Thoracic aorta (tissue), 2 donors: ENCODE data around the gene GOLGA6C. TPM values are rescaled to one million over a fixed set of nuclear protein-coding genes. Genes with fewer than 3 reads are reported as not detected.
"Not testable (repeated sequence)": the region's sequence is repeated elsewhere in the genome, so short reads cannot be mapped to it uniquely, and the experiment has no call there.

ENCODE experiments used
- ATAC-seq: fragments of 150-250 bp; one replicate; pipeline ENCODE4 v1.8.0; 2017; ENCODE audit warnings: low read depth; ENCODE audit not compliant: insufficient number of reproducible peaks, low FRiP score
- DNase-seq: peaks from one replicate; pipeline ENCODE4 v3.0.0-alpha.2; 2020; ENCODE audit warnings: low spot score
- H3K27ac ChIP-seq, 2 donors: fragments of 200-600 bp; sonication (generic); 1 replicate in 1 of 2; 2 replicates in 1 of 2; pipeline ENCODE4 v1.5.1; 2016; ENCODE audit warnings: mild to moderate bottlenecking in 2 of 2, moderate library complexity in 2 of 2
- H3K27me3 ChIP-seq: fragments of 200-600 bp; sonication (generic); replicated peaks from 2 replicates; pipeline ENCODE4 v1.6.0; 2016; ENCODE audit warnings: mild to moderate bottlenecking; ENCODE audit not compliant: insufficient read depth
- H3K36me3 ChIP-seq: fragments of 200-600 bp; sonication (generic); one replicate; pipeline ENCODE4 v1.5.1; 2016
- H3K4me1 ChIP-seq, 2 donors: fragments of 200-600 bp; sonication (generic); 1 replicate in 1 of 2; 2 replicates in 1 of 2; pipeline versions ENCODE4 v1.5.1 to v1.6.0; 2016; ENCODE audit warnings: low read depth in 2 of 2, mild to moderate bottlenecking in 1 of 2; ENCODE audit not compliant: control insufficient read depth in 1 of 2
- H3K4me3 ChIP-seq: fragments of 200-600 bp; sonication (generic); 2 replicates; pipeline ENCODE4 v1.5.1; 2016; ENCODE audit warnings: mild to moderate bottlenecking
- H3K9me3 ChIP-seq: fragments of 200-600 bp; sonication (generic); 2 replicates; pipeline ENCODE4 v1.5.1; 2016
- CTCF ChIP-seq: fragments of 200-600 bp; sonication (generic); IDR thresholded peaks from one replicate; pipeline ENCODE4 v1.5.1; 2019; ENCODE audit warnings: antibody characterized with exemption
- total RNA-seq, 2 donors: library from RNA; depleted of rRNA; stranded (reverse); fragments of >200 nt; gene quantifications; one replicate each; pipeline versions ENCODE4 v1.1.0 to v1.2.3, GENCODE V29; 2016

Gene GOLGA6C
- total RNA-seq, 2 donors from 2014 or later, result 0.56 TPM; not detected in 1

GRCh38 chr15:75225951-75226732, 32.0 kb upstream of the GOLGA6C start:
- Histone ChIP-seq H3K36me3 (no peaks in the 10 kb centered on the region), H3K9me3 (no peaks in the 10 kb centered on the region), H3K4me1 (no peaks in the 10 kb centered on the region), H3K27me3 (no peaks in the 10 kb centered on the region), H3K27ac (no peak overlapping the region), H3K4me3 (no peak overlapping the region)
- TF ChIP-seq CTCF, result no peak
- ATAC-seq (no peak), DNase-seq (no peak)

GRCh38 chr15:75227112-75227511, 31.0 kb upstream of the GOLGA6C start:
- not testable (repeated sequence) for H3K4me1 ChIP-seq, H3K27me3 ChIP-seq, ATAC-seq, H3K4me3 ChIP-seq, H3K36me3 ChIP-seq, DNase-seq, H3K9me3 ChIP-seq, H3K27ac ChIP-seq

- no peak for TF ChIP-seq CTCF
- no peaks in the 10 kb centered on the region for H3K9me3 ChIP-seq
- no peaks in the 10 kb centered on the region for H3K4me1 ChIP-seq
- no peak overlapping the region for H3K27ac ChIP-seq
- no peak overlapping the region for H3K4me3 ChIP-seq
- DNase-seq (no peak), ATAC-seq (no peak)
- H3K36me3 ChIP-seq, result no peaks in the 10 kb centered on the region
- H3K27me3 ChIP-seq, result no peaks in the 10 kb centered on the region
These were observed 30.4 kb upstream of the GOLGA6C start for GRCh38 chr15:75227663-75228280.

GRCh38 chr15:75228787-75229186, 29.3 kb upstream of the GOLGA6C start:
- ATAC-seq (no peak), DNase-seq (no peak)
- no peaks in the 10 kb centered on the region for H3K9me3 ChIP-seq
- TF ChIP-seq CTCF, result no peak
- H3K4me1 ChIP-seq, result no peaks in the 10 kb centered on the region
- H3K36me3 ChIP-seq, result no peaks in the 10 kb centered on the region
- no peak overlapping the region for H3K27ac ChIP-seq
- H3K27me3 ChIP-seq, result no peaks in the 10 kb centered on the region
- no peak overlapping the region for H3K4me3 ChIP-seq

- no peak for TF ChIP-seq CTCF
- H3K4me1 ChIP-seq, result no peaks in the 10 kb centered on the region
- no peak overlapping the region for H3K4me3 ChIP-seq
- DNase-seq (no peak), ATAC-seq (no peak)
- H3K36me3 ChIP-seq, result no peaks in the 10 kb centered on the region
- no peaks in the 10 kb centered on the region for H3K9me3 ChIP-seq
- no peaks in the 10 kb centered on the region for H3K27me3 ChIP-seq
- no peak overlapping the region for H3K27ac ChIP-seq
These were observed 28.7 kb upstream of the GOLGA6C start for GRCh38 chr15:75229191-75230015.
